DND-41 (cell line): ENCODE data around the gene LNX1.

Source experiments
- ATAC-seq: fragments of 200-7000 bp; cut with Tn5 transposase; 3 replicates; pipeline ENCODE4 v1.9.1; 2021; ENCODE audit warnings: low read depth; ENCODE audit not compliant: insufficient read depth
- DNase-seq: peaks from one replicate; pipeline ENCODE4 v3.0.0-alpha.2; 2020
- H2AFZ ChIP-seq: 2 replicates; pipeline ENCODE4 v1.6.0; 2012; ENCODE audit warnings: low read depth, low read length
- H3K27ac ChIP-seq: 2 replicates; pipeline ENCODE4 v1.5.1; 2012; ENCODE audit warnings: low read length, inconsistent platforms
- H3K27me3 ChIP-seq: fragments of 200-600 bp; sonication (generic); 2 replicates; pipeline ENCODE4 v1.6.0; 2012; ENCODE audit warnings: low read length, mild to moderate bottlenecking, inconsistent platforms; ENCODE audit not compliant: insufficient read depth, poor library complexity
- H3K36me3 ChIP-seq: 2 replicates; pipeline ENCODE4 v1.5.1; 2012; ENCODE audit warnings: low read length, inconsistent platforms; ENCODE audit not compliant: insufficient read depth
- H3K4me1 ChIP-seq: 2 replicates; pipeline ENCODE4 v1.5.1; 2012; ENCODE audit warnings: mild to moderate bottlenecking, low read length; ENCODE audit not compliant: insufficient read depth
- H3K4me2 ChIP-seq: 2 replicates; pipeline ENCODE4 v1.6.0; 2012; ENCODE audit warnings: mild to moderate bottlenecking, moderate library complexity, low read length, inconsistent platforms; ENCODE audit not compliant: insufficient read depth
- H3K4me3 ChIP-seq, 2 experiments: fragments of 200-600 bp in 1 of 2; shearing (Covaris generic) in 1 of 2; 2 replicates each; pipeline ENCODE4 v1.5.1; 2012 to 2016; ENCODE audit warnings: inconsistent platforms in 2 of 2, low read length in 2 of 2, mild to moderate bottlenecking in 2 of 2, low read depth in 1 of 2, moderate library complexity in 1 of 2
- H3K79me2 ChIP-seq: 2 replicates; pipeline ENCODE4 v1.6.0; 2012; ENCODE audit warnings: low read length, inconsistent platforms; ENCODE audit not compliant: insufficient read depth
- H3K9ac ChIP-seq: 2 replicates; pipeline ENCODE4 v1.6.0; 2012; ENCODE audit warnings: low read depth, mild to moderate bottlenecking, inconsistent platforms, low read length, moderate library complexity
- H3K9me3 ChIP-seq: 2 replicates; pipeline ENCODE4 v1.5.1; 2012; ENCODE audit warnings: low read length, moderate library complexity, mild to moderate bottlenecking, inconsistent platforms; ENCODE audit not compliant: insufficient read depth, severe bottlenecking
- H4K20me1 ChIP-seq: 2 replicates; pipeline ENCODE4 v1.6.0; 2012; ENCODE audit warnings: low read length; ENCODE audit not compliant: insufficient read depth
- CTCF ChIP-seq: IDR thresholded peaks from 2 replicates; pipeline ENCODE4 v1.5.1; 2012; ENCODE audit warnings: borderline replicate concordance, low read length, moderate library complexity, mild to moderate bottlenecking; ENCODE audit not compliant: poor library complexity, severe bottlenecking; ENCODE audit errors: extremely low read depth
- EZH2 ChIP-seq: IDR thresholded peaks from 3 replicates; pipeline ENCODE4 v1.6.1; 2012; ENCODE audit warnings: borderline replicate concordance, low read depth, mild to moderate bottlenecking, moderate library complexity, low read length, inconsistent platforms; ENCODE audit not compliant: severe bottlenecking

Gene LNX1

GRCh38 chr4:53595834-53596233 is 4.5 kb upstream of the LNX1 start:
- H3K79me2 ChIP-seq = no peaks in the 10 kb centered on the region
- H3K27me3 ChIP-seq = no peaks in the 10 kb centered on the region
- H2AFZ ChIP-seq = no peak overlapping the region
- DNase-seq (no peak), ATAC-seq (no peak)
- H3K36me3 ChIP-seq = no peaks in the 10 kb centered on the region
- H4K20me1 ChIP-seq = no peaks in the 10 kb centered on the region
- no peak overlapping the region for H3K27ac ChIP-seq
- TF ChIP-seq EZH2 (no peak), CTCF (no peak)
- no peaks in the 10 kb centered on the region for H3K4me1 ChIP-seq
- H3K4me3 ChIP-seq = no peak overlapping the region
- H3K9me3 ChIP-seq = no peaks in the 10 kb centered on the region
- H3K4me2 ChIP-seq = no peak overlapping the region
- no peak overlapping the region for H3K9ac ChIP-seq

DNA sequence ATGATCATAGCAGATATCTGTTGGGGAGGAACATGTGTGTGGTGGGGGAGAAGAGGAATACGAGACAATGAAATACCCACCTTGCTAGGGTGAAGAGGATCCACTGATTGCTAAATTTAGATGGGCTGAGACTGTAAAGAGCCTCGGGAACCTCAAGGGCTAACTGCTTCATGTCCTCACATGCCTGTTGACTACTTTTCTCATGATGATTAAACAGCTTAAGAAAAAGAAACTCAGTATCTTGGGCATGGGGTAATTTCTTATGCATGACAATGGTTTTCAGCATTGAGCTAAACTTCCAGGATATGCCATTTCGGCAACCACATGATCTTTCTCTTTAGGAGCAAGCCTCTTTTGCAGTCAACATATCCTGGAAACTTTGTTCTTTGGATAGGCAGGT is 3.9 kb upstream of the LNX1 start:
- Histone ChIP-seq H3K79me2 (no peaks in the 10 kb centered on the region), H3K4me2 (no peak overlapping the region), H3K36me3 (no peaks in the 10 kb centered on the region), H3K4me3 (no peak overlapping the region), H2AFZ (no peak overlapping the region), H3K4me1 (no peaks in the 10 kb centered on the region), H3K27ac (no peak overlapping the region), H4K20me1 (no peaks in the 10 kb centered on the region), H3K27me3 (no peaks in the 10 kb centered on the region), H3K9me3 (no peaks in the 10 kb centered on the region), H3K9ac (no peak overlapping the region)
- no peak for DNase-seq
- TF ChIP-seq EZH2 (no peak), CTCF (no peak)
- no peak for ATAC-seq

GRCh38 chr4:53593765-53594164 is 2.5 kb upstream of the LNX1 start:
- Histone ChIP-seq H3K4me3 (no peak overlapping the region), H3K27ac (no peak overlapping the region), H2AFZ (no peak overlapping the region), H4K20me1 (no peaks in the 10 kb centered on the region), H3K4me2 (no peak overlapping the region), H3K79me2 (no peaks in the 10 kb centered on the region), H3K9ac (no peak overlapping the region), H3K36me3 (no peaks in the 10 kb centered on the region), H3K4me1 (no peaks in the 10 kb centered on the region), H3K9me3 (no peaks in the 10 kb centered on the region), H3K27me3 (no peaks in the 10 kb centered on the region)
- TF ChIP-seq CTCF (no peak), EZH2 (no peak)
- DNase-seq (no peak), ATAC-seq (no peak)
